Fibroblast of villous mesenchyme (primary cell): ENCODE results near the gene ZNF462. TPM values are rescaled to one million over a fixed set of nuclear protein-coding genes. Genes with fewer than 3 reads are reported as not detected.

Source experiments
- DNase-seq: peaks from one replicate; pipeline ENCODE4 v3.0.0-alpha.2; 2010; ENCODE audit warnings: low read depth
- H3K4me3 ChIP-seq: 2 replicates; pipeline ENCODE4 v1.5.1; 2011; ENCODE audit warnings: low read depth, mild to moderate bottlenecking, low read length
- CTCF ChIP-seq: IDR thresholded peaks from 2 replicates; pipeline ENCODE4 v1.5.1; 2012; ENCODE audit warnings: low read depth, mild to moderate bottlenecking, low read length; ENCODE audit not compliant: insufficient read depth
- small RNA-seq: library from RNA; depleted of rRNA; stranded (forward); fragments of <200 nt; gene quantifications from one replicate; pipeline ENCODE3, GENCODE V24; 2012
- total RNA-seq: library from RNA; depleted of rRNA; stranded (reverse); fragments of >200 nt; gene quantifications from 2 replicates; pipeline ENCODE4 v1.2.3, GENCODE V29; 2012

The ZNF462 gene
- total RNA-seq, 1 donor, result 32.4 TPM

GRCh38 chr9:107051392-107051791, 188.4 kb downstream of the ZNF462 start:
- no peak for TF ChIP-seq CTCF
- H3K4me3 ChIP-seq, result no peak overlapping the region
- no peak for DNase-seq

- TF ChIP-seq CTCF, result no peak
- DNase-seq, result no peak
- no peak overlapping the region for H3K4me3 ChIP-seq
These were observed 191.2 kb downstream of the ZNF462 start for GRCh38 chr9:107054146-107054545.

- no peak for DNase-seq
- H3K4me3 ChIP-seq, result no peak overlapping the region
- TF ChIP-seq CTCF, result no peak
These were observed 196.3 kb downstream of the ZNF462 start for GRCh38 chr9:107059220-107059619.

GRCh38 chr9:107060062-107060461, 197.1 kb downstream of the ZNF462 start:
- no peak overlapping the region for H3K4me3 ChIP-seq
- DNase-seq, result no peak
- TF ChIP-seq CTCF, result no peak

Small RNA genes lying within 50 kb of the gene (small RNA-seq; reads per million reads assigned to genes)
- gene RNA5SP292, result not detected
